C4-2B (cell line): ENCODE results near the gene MTUS2.

Source experiments
- H3K27ac ChIP-seq: fragments of 450-650 bp; 2 replicates; pipeline ENCODE4 v1.5.1; 2017
- ZFX ChIP-seq: fragments of 450-650 bp; IDR thresholded peaks from 2 replicates; pipeline ENCODE4 v1.6.1; 2017
- TF ChIP-seq, protein P1 (sequence below): fragments of 450-650 bp; conservative IDR thresholded peaks from 2 replicates; pipeline ENCODE4 v1.5.1; 2017; ENCODE audit warnings: mild to moderate bottlenecking

Gene MTUS2

DNA sequence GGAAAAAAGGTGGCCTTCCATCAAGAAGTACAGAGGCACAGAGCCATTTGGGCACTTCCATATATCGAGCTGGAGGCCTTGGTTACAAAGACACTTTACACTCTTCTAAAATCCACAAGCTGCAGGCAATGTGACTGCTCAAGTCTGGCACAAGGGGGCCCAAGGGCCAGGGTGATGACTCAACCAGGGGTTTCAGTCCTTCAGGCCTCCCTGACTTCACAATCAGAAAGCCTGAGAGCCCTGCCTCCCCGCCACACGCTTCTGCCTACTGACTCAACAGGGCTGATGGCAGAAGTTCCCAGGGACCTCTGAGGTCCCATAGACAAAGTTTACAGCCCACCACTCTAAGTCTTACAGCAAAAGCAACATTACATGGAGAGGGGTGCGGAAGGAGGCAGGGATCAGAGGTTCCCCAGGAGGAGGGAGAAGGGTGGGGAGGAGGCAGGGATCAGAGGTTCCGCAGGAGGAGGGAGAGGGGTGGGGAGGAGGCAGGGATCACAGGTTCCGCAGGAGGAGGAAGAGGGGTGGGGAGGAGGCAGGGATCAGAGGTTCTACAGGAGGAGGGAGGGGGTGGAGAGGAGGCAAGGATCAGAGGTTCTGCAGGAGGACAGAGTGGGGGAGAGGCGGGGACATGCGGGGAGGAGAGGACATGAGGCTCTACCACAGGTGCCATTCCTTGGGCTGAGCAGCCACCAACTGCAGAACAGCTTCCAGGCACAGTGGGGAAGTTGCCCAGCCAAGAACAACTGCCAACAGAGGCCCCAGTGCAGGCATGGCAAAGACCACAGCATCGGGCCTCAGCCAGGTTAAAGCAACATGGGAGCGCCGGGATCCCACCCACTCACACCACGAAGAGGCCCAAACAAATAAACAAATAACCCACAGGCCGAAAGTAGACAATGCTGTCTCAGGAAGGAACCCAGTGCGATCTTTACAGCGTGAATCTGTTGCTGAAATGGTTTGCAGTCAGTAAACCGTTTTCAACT is 723.4 kb downstream of the MTUS2 start:
- TF ChIP-seq, protein P1, sequence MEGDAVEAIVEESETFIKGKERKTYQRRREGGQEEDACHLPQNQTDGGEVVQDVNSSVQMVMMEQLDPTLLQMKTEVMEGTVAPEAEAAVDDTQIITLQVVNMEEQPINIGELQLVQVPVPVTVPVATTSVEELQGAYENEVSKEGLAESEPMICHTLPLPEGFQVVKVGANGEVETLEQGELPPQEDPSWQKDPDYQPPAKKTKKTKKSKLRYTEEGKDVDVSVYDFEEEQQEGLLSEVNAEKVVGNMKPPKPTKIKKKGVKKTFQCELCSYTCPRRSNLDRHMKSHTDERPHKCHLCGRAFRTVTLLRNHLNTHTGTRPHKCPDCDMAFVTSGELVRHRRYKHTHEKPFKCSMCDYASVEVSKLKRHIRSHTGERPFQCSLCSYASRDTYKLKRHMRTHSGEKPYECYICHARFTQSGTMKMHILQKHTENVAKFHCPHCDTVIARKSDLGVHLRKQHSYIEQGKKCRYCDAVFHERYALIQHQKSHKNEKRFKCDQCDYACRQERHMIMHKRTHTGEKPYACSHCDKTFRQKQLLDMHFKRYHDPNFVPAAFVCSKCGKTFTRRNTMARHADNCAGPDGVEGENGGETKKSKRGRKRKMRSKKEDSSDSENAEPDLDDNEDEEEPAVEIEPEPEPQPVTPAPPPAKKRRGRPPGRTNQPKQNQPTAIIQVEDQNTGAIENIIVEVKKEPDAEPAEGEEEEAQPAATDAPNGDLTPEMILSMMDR: no peak
- TF ChIP-seq ZFX: no peak
- no peak overlapping the region for H3K27ac ChIP-seq

DNA sequence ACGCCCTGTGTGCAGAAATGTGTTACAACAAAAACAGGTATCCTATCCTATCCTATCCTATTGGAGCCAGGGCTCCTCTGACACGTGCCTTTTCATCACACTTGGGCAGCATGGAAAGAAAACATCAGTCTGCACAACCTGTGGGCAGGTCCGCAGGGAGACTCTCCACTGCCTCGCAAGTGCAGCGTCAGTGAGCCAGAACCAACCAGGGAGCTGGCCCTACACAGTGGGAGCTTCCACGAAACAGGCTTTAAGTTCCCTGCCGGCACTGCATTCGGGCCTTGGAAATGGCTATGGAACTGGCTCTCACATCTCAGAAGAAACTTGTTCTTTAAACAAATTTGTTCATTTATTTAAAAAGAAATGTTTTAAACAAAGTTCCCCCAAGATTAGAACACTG is 725.8 kb downstream of the MTUS2 start:
- H3K27ac ChIP-seq: no peak overlapping the region
- TF ChIP-seq ZFX: no peak
- TF ChIP-seq, protein P1: no peak

DNA sequence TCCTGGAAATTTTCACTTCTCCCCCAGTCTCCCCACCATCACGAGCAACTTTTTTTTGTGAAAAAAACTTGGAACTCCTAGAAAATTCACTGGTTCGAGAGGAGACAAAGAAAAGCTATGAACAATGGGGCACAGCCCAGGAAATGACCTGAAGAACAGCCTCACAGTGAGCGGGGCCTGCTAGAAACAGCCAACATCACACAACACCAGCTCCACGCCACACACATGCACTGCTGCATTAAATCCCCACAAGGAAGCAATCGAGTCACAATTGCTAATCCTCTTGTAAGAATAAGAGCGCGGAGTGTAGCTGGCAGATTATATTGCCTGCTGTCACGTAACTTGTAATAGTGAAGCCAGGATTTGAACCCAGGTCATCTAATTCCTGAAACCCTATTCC is 726.5 kb downstream of the MTUS2 start:
- no peak for TF ChIP-seq ZFX
- TF ChIP-seq, protein P1: no peak
- no peak overlapping the region for H3K27ac ChIP-seq

DNA sequence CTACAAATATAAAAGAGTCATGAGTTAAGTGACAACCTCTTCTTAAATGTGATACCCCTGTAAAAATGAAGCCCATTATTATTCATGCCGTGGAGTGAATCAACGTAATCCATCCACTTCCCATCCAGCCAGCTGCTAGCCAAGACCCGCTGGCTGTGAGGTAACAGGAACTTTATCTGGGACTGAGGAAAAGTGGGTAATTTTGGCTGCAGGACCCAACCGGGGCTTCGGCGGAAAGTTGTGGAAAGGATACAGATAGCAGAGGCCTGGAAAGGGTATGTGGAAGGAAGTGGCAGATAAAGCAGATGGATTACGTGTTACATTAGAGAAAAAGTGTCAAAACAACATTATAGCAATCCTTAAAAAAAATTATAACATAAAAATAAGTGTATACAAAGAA is 727.0 kb downstream of the MTUS2 start:
- TF ChIP-seq, protein P1: no peak
- no peak overlapping the region for H3K27ac ChIP-seq

DNA sequence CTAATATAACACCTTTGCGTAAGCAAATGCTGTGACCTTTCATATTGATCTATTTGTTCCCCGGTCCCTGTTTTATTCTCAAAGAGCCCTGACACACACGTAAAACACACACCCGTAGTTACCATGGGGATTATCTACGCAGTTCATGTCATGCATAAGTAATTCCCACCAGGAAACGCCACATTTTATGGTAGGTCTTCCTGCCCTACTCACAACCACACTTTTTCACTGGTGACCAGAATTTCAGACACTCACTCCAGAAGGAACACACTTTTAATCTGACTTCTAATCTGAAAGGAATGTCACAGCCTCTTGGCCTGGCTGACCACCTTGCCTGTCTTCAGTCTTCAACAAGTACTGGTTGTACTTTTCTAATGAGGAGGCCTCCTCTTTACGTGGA is 728.6 kb downstream of the MTUS2 start:
- TF ChIP-seq, protein P1: no peak
- TF ChIP-seq ZFX: no peak
- no peak overlapping the region; the same call in 1 of the 2 replicates for H3K27ac ChIP-seq

DNA sequence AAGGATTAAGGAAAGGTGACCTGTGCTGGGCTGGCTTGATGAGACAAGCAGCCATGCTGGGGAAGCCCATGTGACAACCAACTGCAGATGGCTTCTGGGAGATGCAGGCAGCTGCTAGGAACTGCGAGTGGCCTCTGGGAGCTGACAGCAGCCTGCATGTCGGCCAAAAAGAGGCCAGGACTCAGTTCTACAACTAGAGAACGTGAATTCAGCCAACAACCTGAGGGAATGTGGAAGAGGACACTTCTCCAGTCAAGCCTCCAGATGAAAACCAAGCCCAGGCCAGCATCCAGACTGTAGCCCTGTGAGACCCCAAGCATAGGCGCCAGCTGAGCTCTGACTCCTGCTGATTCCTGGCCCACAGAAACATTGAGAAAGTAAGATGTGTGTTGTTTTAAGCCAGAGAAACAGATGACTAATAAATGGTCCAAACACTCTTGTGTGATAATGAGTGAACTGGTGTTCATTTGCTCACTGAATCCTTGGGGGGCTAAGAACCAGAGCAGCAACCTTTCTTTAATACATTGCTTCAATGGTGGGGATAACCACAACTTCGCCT is 730.4 kb downstream of the MTUS2 start:
- no peak overlapping the region for H3K27ac ChIP-seq
- TF ChIP-seq ZFX: no peak
- TF ChIP-seq, protein P1: no peak

DNA sequence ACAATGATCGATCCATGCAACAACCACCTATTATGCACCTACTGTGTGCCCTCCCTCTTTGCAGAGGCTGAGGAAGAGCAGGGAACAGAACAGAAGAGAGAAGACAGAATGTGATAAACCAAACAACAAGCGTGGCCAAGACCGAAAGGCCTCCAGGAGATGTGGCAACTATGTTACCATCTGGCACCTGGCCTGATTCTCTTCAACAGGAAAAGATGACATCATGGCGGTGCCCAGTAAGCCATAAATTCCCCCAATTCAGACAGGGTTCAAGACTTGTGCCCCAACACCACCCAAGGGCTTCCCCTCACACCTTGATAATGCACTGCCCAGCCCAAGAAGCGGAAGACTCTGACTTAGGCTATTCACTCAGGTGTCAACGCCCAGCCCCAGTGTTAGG is 731.1 kb downstream of the MTUS2 start:
- TF ChIP-seq, protein P1: no peak
- no peak for TF ChIP-seq ZFX
- H3K27ac ChIP-seq: no peak overlapping the region
